Measurements from ENCODE around the gene SUGCT. TPM values are rescaled to one million over a fixed set of nuclear protein-coding genes. Genes with fewer than 3 reads are reported as not detected.
"Not testable (repeated sequence)": the region's sequence is repeated elsewhere in the genome, so short reads cannot be mapped to it uniquely, and the experiment has no call there.

The SUGCT gene
- total RNA-seq, 1 experiment from 2014 or later: 2.1 TPM

DNA sequence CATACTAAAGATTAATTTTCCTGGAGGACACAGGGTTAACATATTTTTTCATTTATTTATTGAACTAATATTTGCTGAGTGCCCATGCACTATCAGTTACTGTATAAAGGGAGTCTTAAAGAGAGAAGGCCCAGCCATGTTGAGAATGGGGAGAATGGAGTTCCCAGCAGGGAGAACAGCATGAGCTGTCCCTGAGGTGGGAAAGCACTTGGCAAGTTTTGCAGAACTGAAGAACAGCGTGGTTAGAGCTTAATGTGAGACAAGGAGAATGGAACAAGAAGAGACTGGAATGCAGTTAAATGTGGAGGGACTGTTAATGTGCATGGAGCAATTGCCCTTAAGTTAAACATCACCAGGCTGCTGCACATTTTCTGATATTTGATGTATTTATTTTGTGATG, 435.4 kb downstream of the SUGCT start:
- no peak for DNase-seq (ENCODE audit: low spot score)

GRCh38 chr7:40571796-40572195, 437.0 kb downstream of the SUGCT start:
- peak; percentile 84 for DNase-seq (ENCODE audit: low spot score)

DNA sequence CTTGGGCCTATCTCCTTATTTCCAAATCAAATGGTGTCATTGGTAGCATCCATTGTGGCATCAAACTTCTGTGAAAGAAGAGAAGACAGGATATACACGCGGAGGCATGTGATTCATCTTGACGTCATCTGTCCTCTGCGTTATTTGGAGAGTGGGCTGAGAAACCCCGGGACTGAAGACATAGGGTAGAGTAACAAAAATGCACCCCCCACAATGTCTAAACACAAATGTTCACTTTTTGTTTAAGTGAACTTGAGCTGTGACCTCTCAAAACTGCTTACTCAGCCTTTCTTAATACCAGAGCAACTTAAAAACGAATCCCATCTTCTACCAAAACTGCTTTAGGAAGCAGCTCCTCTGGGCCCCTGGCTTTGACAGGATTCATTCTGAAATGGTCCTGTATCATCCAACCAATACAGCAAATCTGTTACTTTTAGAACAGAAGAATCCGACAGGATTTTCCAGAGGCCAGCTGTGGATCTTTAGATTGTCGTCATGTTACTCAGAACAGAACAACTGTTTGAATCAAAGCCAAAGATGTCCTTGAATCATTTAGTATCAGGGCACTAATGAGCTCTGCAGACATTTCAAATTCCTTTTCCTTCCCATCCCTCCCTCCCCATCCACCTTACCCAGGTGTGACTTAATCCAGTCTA, 438.1 kb downstream of the SUGCT start:
- no peak for DNase-seq (ENCODE audit: low spot score)

- DNase-seq (ENCODE audit: low spot score): no peak
Measured at GRCh38 chr7:40579401-40579800, 444.6 kb downstream of the SUGCT start.

DNA sequence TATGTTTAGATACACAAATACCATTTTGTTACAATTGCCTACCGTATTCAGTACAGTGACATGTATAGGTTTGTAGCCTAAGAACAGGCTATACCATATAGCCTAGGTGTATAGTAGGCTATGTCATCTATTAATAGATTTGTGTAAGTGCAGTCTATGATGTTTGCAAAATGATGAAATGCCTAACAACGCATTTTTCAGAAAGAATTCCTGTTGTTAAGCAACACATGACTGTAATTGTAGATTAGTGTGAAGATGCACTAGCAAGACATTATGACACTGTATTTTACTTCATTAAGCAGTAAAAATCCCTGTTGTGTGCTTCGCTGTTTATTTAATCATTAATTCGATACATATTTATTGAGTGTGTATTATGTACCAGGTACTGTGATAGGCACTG, 446.0 kb downstream of the SUGCT start:
- DNase-seq (ENCODE audit: low spot score): no peak

GRCh38 chr7:40582539-40582938, 447.7 kb downstream of the SUGCT start:
- DNase-seq (ENCODE audit: low spot score): no peak

GRCh38 chr7:40583667-40584444, 449.1 kb downstream of the SUGCT start:
- DNase-seq (ENCODE audit: low spot score): no peak

GRCh38 chr7:40584667-40585433, 450.0 kb downstream of the SUGCT start:
- DNase-seq (ENCODE audit: low spot score): peak; percentile 44

DNA sequence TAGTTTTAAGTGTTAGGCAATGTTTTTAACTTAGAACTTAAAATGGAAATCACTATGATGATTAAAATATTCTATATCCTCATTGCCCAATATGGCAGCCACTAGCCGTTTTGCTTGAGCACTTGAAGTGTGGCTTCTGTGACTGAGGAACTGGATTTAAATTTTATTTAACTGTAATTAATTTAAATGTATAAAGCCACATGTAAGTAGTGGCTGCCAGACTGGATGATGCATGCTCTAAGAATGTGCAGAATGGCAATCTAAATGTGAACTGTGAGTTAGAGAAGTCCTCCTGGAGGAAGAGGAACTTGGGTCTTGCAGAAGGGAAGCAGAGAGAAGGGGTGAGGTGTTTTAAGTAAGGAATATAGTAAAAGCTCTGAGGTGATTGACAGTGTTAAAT, 451.4 kb downstream of the SUGCT start:
- peak; percentile 60 for DNase-seq (ENCODE audit: low spot score)

GRCh38 chr7:40587419-40587818, 452.6 kb downstream of the SUGCT start:
- DNase-seq (ENCODE audit: low spot score): no peak

GRCh38 chr7:40595129-40595528, 460.3 kb downstream of the SUGCT start:
- DNase-seq (ENCODE audit: low spot score): no peak

DNA sequence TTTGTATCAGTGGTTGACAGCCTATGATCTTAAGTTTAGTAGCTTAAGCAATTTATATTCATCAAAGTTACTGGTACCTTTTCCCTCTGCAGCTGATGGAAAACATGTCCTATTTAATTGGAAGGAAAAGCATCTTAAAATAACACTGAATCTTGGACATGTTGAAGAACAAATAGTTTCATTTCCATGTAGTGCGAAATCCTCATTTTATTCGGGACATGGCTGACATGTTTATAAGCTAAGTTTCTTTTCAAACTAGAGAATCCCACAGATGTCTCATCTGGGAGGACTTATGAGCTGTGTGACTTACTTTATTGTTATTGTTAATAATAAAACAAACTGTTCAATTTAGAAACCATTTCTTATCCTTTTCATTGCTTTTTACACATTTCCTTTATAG, 461.0 kb downstream of the SUGCT start:
- no peak for DNase-seq (ENCODE audit: low spot score)

DNA sequence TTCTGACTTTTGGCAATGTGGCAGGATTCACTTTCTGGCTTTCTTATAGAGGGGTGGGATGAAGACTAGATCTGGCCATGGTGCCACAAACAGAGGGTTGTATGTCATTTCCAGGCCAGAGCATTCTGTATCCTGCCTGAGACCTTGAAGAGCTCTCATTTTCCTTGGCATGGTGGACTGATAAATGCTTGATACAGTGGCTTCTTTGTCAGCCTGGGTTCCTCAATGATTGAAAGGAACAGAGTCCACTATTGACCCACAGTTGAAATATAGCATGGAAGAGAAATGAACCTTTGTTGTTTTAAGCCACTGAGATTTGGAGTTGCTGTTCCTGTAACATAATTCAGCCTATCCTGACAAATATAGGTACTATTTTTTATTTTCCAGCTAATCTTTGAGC, 462.7 kb downstream of the SUGCT start:
- no peak for DNase-seq (ENCODE audit: low spot score)

DNA sequence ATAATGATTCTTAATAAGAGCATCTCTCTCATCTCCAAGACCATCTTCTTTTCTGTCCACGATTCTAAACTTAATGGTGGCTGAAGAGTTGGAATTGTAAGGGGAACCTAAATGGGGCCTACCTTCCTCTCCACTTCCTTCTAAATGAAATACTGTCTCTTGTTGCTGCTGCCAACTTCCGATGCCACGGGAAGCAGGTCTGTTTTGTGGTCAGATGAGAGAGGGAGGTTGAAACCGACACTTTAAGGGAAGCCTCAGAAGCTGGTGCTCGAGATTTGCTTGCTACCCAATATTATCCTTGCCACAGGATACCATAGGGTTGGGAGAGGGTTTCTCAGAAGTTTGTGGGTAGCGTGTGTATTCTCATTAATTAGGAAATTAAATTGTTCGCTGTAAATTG, 464.1 kb downstream of the SUGCT start:
- DNase-seq (ENCODE audit: low spot score): no peak

DNA sequence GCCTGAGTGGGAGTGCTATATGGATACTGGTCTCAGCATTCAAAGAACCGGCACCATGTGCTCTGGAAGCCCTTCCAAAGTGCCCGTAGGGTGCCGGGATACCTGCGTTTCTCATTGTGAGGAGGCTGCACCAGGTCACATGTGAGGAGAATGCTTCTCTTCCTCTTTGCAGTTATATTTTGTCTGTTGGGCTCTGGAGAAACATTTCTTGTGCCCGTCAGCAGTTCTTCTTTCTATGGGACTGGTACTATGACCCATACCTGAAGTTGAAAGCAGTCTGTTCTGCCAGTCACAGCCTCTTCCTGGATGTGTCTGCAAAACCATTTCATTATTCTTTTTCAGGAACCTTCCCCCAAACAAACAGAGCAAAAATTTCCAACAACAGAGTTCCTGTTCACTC, 465.0 kb downstream of the SUGCT start:
- no peak for DNase-seq (ENCODE audit: low spot score)

- DNase-seq (ENCODE audit: low spot score): not testable (repeated sequence)
Measured at GRCh38 chr7:40602351-40602750, 467.5 kb downstream of the SUGCT start.

DNA sequence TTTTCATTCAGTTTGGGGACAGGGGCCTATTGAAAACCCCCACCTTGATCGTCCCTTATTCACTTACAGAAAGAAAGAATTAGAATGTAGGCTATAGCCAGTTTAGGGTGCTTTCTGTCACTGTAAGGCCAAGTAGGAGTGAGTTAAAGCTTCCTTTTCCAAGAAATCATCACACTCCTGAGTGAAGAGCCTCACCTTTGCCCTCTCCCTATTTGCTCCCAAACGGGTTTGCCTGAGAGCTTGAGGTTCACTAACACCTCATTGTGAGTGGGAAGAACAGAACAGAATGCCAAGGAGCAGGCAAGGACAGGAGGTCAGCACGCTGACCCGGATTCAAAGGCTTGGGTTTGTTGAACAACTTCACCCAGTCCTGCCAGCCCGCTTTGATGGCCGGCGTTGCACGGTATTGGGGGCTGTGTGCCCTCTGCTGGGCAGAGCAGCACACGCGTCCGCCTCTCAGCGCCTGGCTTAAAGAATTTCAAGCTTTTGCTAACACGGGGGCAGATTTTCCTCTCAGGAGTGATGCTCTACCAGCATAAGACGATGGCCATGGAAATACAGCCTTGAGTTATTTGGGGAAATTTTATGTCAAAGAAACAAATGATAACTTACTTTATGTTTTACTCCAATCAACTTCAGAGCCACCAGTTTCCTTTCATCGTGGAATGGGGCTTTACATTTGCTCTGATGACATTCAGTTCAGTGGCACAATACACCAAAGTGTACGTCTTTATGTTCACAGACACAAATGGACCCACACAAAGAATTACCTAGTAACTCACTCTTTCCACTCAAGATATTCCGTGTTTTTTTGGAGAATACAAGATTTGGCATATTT, 470.0 kb downstream of the SUGCT start:
- DNase-seq (ENCODE audit: low spot score): peak; percentile 45

DNA sequence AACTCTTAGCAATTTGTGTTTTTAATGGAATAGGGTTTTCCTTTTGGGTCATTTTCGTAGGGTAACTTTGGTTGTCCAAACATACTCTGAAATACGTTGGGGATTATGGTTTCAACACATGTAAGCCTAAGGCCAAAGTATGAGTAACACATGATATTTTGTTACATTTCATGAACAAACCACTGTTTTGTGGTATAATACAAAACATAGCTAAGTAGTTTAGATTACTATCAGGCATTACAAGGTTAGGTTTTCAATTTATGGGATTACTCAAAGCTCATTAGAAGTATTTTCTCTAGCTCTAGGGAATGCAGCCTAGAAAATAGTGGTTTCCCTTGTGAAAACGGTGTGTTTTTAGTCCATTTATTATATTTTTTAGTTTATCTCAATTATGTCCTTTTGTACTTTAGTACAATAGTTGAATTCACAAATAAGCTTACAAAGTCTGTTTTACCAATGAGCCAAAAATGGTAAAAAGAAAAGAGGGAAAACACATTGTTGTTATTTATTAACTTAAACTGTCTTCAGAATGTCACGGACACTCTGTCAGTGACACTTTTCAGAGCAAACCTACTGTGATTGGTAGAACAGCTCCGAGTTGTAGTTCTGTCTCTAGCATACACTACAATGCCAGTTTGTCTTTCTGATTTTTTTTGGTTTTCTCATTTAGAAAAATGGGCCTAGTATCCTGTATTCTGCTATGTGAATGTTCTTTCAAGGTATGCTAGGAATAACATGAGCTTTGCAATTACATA, 473.7 kb downstream of the SUGCT start:
- peak; percentile 81 for DNase-seq (ENCODE audit: low spot score)

DNA sequence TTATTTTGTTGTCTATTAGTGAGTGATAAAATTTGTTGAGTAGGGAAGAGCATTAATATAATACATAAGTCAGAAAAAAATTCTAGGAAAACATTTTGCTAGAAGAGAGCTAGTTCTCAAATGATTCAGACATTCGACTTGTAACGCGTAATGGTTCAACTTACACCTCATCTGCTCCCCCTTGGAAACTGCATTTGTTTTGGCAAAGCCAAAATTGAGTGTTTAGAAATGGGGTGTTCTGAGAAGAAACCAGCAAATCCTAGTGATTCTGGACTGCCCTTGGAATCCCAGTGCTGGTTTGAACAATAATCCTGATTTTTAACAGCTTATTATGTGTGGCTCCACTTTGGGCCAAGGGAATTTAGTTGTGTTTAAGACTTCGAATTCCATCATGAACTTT, 475.7 kb downstream of the SUGCT start:
- DNase-seq (ENCODE audit: low spot score): no peak

DNA sequence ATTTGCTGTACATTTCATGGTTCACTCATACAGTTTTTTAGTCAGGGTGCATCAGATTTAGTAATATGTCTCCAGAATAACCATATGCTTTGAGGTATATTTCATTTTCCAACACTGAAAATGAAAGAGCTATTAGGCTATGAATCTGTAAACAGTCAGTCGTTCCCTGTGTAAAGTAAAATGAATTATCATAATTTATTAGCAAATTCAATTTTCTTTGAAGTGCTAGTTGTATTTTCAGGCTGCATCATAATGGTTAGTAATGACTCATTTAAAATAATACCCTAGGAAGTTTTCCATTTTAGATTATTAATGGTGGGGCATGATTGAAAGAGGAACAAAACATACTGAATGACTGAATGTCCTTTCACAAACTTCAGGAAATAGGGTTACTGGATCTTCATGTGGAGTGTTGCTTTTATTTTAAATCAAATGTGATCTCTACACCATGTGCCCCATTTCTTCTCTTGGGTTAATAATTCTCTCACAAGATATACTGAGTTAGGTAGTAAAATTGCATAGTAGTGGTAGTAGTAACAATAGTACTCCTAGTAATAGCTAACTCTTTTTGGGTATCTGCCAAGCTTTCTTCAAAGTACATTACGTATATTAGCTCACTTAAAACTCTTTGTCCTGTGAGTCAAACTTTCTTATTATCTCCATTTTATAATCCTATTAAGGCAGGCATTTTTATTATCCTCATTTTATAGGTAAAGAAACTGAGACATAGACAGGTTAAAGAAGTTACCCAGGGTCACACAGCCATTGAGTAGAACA, 476.5 kb downstream of the SUGCT start:
- no peak for DNase-seq (ENCODE audit: low spot score)

Measured in H4 (cell line).